ENCODE results near the gene ZMIZ1.

DNA sequence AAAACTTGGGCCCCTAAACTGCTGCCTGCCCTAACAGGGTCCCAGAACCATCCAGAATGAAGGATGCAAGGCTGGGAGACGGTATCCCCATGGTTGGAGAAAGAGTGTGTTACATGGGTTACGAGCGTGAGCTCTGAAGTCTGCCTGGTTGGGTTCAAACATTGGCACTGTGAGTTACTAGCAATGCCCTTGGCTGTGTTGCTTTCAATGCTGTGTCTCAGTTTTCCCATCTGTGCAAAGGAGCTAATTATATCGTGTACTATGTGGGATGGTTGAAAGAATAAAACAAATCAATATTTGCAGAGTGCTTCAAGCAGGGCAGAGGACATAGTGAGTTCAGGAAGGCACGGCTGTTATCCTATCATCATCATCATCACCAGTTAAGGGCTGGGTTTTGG, 114.7 kb downstream of the ZMIZ1 start:
- TF ChIP-seq, protein P1, sequence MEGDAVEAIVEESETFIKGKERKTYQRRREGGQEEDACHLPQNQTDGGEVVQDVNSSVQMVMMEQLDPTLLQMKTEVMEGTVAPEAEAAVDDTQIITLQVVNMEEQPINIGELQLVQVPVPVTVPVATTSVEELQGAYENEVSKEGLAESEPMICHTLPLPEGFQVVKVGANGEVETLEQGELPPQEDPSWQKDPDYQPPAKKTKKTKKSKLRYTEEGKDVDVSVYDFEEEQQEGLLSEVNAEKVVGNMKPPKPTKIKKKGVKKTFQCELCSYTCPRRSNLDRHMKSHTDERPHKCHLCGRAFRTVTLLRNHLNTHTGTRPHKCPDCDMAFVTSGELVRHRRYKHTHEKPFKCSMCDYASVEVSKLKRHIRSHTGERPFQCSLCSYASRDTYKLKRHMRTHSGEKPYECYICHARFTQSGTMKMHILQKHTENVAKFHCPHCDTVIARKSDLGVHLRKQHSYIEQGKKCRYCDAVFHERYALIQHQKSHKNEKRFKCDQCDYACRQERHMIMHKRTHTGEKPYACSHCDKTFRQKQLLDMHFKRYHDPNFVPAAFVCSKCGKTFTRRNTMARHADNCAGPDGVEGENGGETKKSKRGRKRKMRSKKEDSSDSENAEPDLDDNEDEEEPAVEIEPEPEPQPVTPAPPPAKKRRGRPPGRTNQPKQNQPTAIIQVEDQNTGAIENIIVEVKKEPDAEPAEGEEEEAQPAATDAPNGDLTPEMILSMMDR (conservative IDR thresholded peaks at IDR 0.05; ENCODE audit: low read depth, low read length): no peak
- no peak for TF ChIP-seq EZH2 (IDR thresholded peaks at IDR 0.05; ENCODE audit: borderline replicate concordance, low read depth, low read length, poor library complexity, severe bottlenecking)
